Brain microvascular endothelial cell (primary cell): ENCODE measurements around the gene OR4F15.
"Not testable (repeated sequence)": the region's sequence is repeated elsewhere in the genome, so short reads cannot be mapped to it uniquely, and the experiment has no call there.

Experiments
- DNase-seq: peaks from one replicate; pipeline ENCODE4 v3.0.0-alpha.2; 2020
- H3K27ac ChIP-seq: fragments of 250-450 bp; sonication (Bioruptor Pico); 2 replicates; pipeline ENCODE4 v1.5.1; 2020; ENCODE audit warnings: mild to moderate bottlenecking, moderate library complexity
- H3K27me3 ChIP-seq: fragments of 250-450 bp; sonication (Bioruptor Pico); replicated peaks from 2 replicates; pipeline ENCODE4 v1.5.1; 2020; ENCODE audit warnings: mild to moderate bottlenecking
- H3K36me3 ChIP-seq: fragments of 250-450 bp; sonication (Bioruptor Pico); replicated peaks from 2 replicates; pipeline ENCODE4 v1.5.1; 2020; ENCODE audit warnings: mild to moderate bottlenecking
- H3K4me3 ChIP-seq: 2 replicates; pipeline ENCODE4 v1.5.1; 2011; ENCODE audit warnings: low read depth, mild to moderate bottlenecking, control low read depth, low read length, moderate library complexity
- CTCF ChIP-seq: IDR thresholded peaks from 2 replicates; pipeline ENCODE4 v1.5.1; 2011; ENCODE audit warnings: low read depth, mild to moderate bottlenecking, moderate library complexity, low read length, control low read depth, inconsistent platforms; ENCODE audit errors: missing control alignments
- in situ Hi-C: cut with HindIII; loops from 2 replicates; pipeline ENCODE4 v1.10.0; 2017; ENCODE audit warnings: low sequenced_read_pairs, low pct_ligation_motif_present

The OR4F15 gene

GRCh38 chr15:101793981-101794380 lies 18.0 kb upstream of the OR4F15 start:
- DNase-seq, in situ Hi-C loops, H3K27ac ChIP-seq, H3K4me3 ChIP-seq, H3K36me3 ChIP-seq, H3K27me3 ChIP-seq: not testable (repeated sequence)

GRCh38 chr15:101795455-101795854 lies 16.5 kb upstream of the OR4F15 start:
- Histone ChIP-seq H3K27ac (no peak overlapping the region), H3K4me3 (no peak overlapping the region), H3K27me3 (no peaks in the 10 kb centered on the region), H3K36me3 (no peaks in the 10 kb centered on the region)
- in situ Hi-C loops, result no loop called here
- DNase-seq, result peak; percentile 28
- no peak for TF ChIP-seq CTCF

GRCh38 chr15:101799665-101800064 lies 12.3 kb upstream of the OR4F15 start:
- Histone ChIP-seq H3K27me3 (no peaks in the 10 kb centered on the region), H3K27ac (no peak overlapping the region), H3K4me3 (no peak overlapping the region), H3K36me3 (no peaks in the 10 kb centered on the region)
- no peak for DNase-seq
- in situ Hi-C loops, result no loop called here
- TF ChIP-seq CTCF, result no peak

- no peaks in the 10 kb centered on the region for H3K36me3 ChIP-seq
- no peak for DNase-seq
- in situ Hi-C loops, result no loop called here
- no peak for TF ChIP-seq CTCF
- H3K4me3 ChIP-seq, result no peak overlapping the region
- no peaks in the 10 kb centered on the region for H3K27me3 ChIP-seq
- H3K27ac ChIP-seq, result no peak overlapping the region
These were observed 11.0 kb upstream of the OR4F15 start for GRCh38 chr15:101801048-101801447.

- DNase-seq, result no peak
- Histone ChIP-seq H3K27ac (no peak within 1 kb of the TSS), H3K36me3 (no peaks in the 10 kb centered on the region), H3K4me3 (no peak within 1 kb of the TSS), H3K27me3 (no peaks in the 10 kb centered on the region)
- no peak for TF ChIP-seq CTCF
- in situ Hi-C loops, result no loop called here
These were observed 8.8 kb upstream of the OR4F15 start, which contains the start of gene OR4F6 for GRCh38 chr15:101803209-101803608. Gene OR4F6, plus strand, starts transcription at chr15:101803509. Its CDS starts 2,211 bp downstream, at chr15:101805720.

GRCh38 chr15:101803676-101804075 lies 8.3 kb upstream of the OR4F15 start:
- in situ Hi-C loops, result no loop called here
- no peak for TF ChIP-seq CTCF
- no peak overlapping the region for H3K27ac ChIP-seq
- no peaks in the 10 kb centered on the region for H3K36me3 ChIP-seq
- no peak for DNase-seq
- H3K4me3 ChIP-seq, result no peak overlapping the region
- H3K27me3 ChIP-seq, result no peaks in the 10 kb centered on the region
